ENCODE data around the gene TAX1BP3. TPM values are rescaled to one million over a fixed set of nuclear protein-coding genes. Genes with fewer than 3 reads are reported as not detected.

TAX1BP3 gene
- total RNA-seq, 1 experiment from 2014 or later = 147 TPM

- no peak for TF ChIP-seq CTCF (conservative IDR thresholded peaks at IDR 0.05)
- TF ChIP-seq EZH2 (IDR thresholded peaks at IDR 0.05; ENCODE audit: low read depth) = no peak
- Histone ChIP-seq H3K9me2 (ENCODE audit: insufficient read depth) (no peaks in the 10 kb centered on the region), H3F3A (ENCODE audit: insufficient read depth, low read depth) (peaks cover 22% of the 10 kb centered on the region), H4K20me1 (ENCODE audit: insufficient read depth) (peaks cover 3% of the 10 kb centered on the region; the same call in 1 of the 2 replicates), H3K79me2 (ENCODE audit: low read depth) (peaks cover 34% of the 10 kb centered on the region), H3K27me3 (ENCODE audit: insufficient read depth, low read depth) (no peaks in the 10 kb centered on the region), H3K9me3 (ENCODE audit: insufficient read depth, low read depth) (no peaks in the 10 kb centered on the region), H3K4me1 (replicated peaks; ENCODE audit: insufficient read depth) (peaks cover 15% of the 10 kb centered on the region; the same call in 1 of the 2 replicates), H3K36me3 (ENCODE audit: low read depth) (no peaks in the 10 kb centered on the region), H2AFZ (peak overlapping the region; percentile 82), H3K27ac (peak overlapping the region; percentile 38), H3K4me3 (peak overlapping the region; percentile 67), H3K4me2 (peak overlapping the region; percentile 76)
- no TSS peak for BruUV-seq (replicated peaks)
- intact Hi-C loops (cut with micrococcal nuclease; ENCODE audit: unreplicated experiment) = loop anchor here (1.0 to 5.0 kb wide), 3 partner anchors 33 to 923 kb away; partner anchors contain the start of genes CLUH, EMC6 and TAX1BP3
- POLR2A ChIA-PET (ENCODE audit: unreplicated experiment) = interaction anchor here (0.5 to 1.6 kb wide), 4 partner anchors 32 to 211 kb away, joined by 5 to 26 read pairs (median 6); partner anchors contain the start of genes EMC6, NCBP3 and TAX1BP3
- peak; percentile 64 to 87 for DNase-seq
- CTCF ChIA-PET = interaction anchor here (0.6 kb wide), 1 partner anchor 617 kb away, joined by 4 read pairs; no protein-coding TSS in a partner anchor
Observed at GRCh38 chr17:3635474-3636153, 32.8 kb downstream of the TAX1BP3 start.

DNA sequence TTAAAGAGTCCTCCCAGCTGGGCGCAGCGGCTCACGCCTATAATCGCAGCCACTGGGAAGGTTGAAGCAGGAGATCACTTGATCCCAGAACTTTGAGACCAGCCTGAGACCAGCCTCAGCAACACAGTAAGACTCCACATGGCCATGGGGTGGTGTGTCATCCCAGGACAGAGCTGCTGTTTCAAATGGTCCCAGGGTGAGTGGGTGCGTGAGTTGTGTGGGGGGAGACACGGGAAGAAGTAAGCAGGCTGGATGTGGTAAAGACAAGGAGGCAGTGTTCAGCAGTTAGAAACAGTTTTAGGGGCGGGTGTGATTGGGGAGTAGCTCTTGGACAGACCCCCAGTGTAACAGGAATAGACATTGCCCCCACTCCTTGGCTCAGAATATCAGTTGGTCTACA lies 36.1 kb downstream of the TAX1BP3 start:
- H4K20me1 ChIP-seq (ENCODE audit: insufficient read depth) = peaks cover 6% of the 10 kb centered on the region
- H3K27me3 ChIP-seq (ENCODE audit: insufficient read depth, low read depth) = no peaks in the 10 kb centered on the region
- no peak overlapping the region for H3K4me2 ChIP-seq
- H3K9me3 ChIP-seq (ENCODE audit: insufficient read depth, low read depth) = no peaks in the 10 kb centered on the region
- H3K36me3 ChIP-seq (ENCODE audit: low read depth) = peaks cover 6% of the 10 kb centered on the region; the same call in 1 of the 2 replicates
- intact Hi-C loops (cut with micrococcal nuclease; ENCODE audit: unreplicated experiment) = no loop called here
- no peak for DNase-seq
- BruUV-seq (replicated peaks) = no TSS peak
- no peak overlapping the region for H3K4me3 ChIP-seq
- TF ChIP-seq CTCF (conservative IDR thresholded peaks at IDR 0.05) (no peak), EZH2 (IDR thresholded peaks at IDR 0.05; ENCODE audit: low read depth) (no peak)
- H3K79me2 ChIP-seq (ENCODE audit: low read depth) = peaks cover 29% of the 10 kb centered on the region
- POLR2A ChIA-PET (ENCODE audit: unreplicated experiment) = interaction anchor here (0.5 kb wide), 1 partner anchor 35 kb away, joined by 3 read pairs; no protein-coding TSS in a partner anchor
- CTCF ChIA-PET = interaction anchor here (0.6 kb wide), 1 partner anchor 1376 kb away, joined by 5 read pairs; no protein-coding TSS in a partner anchor
- no peak overlapping the region for H3K27ac ChIP-seq
- peaks cover 15% of the 10 kb centered on the region for H3F3A ChIP-seq (ENCODE audit: insufficient read depth, low read depth)
- H2AFZ ChIP-seq = no peak overlapping the region
- H3K4me1 ChIP-seq (replicated peaks; ENCODE audit: insufficient read depth) = peaks cover 10% of the 10 kb centered on the region; the same call in 1 of the 2 replicates
- H3K9me2 ChIP-seq (ENCODE audit: insufficient read depth) = no peaks in the 10 kb centered on the region

DNA sequence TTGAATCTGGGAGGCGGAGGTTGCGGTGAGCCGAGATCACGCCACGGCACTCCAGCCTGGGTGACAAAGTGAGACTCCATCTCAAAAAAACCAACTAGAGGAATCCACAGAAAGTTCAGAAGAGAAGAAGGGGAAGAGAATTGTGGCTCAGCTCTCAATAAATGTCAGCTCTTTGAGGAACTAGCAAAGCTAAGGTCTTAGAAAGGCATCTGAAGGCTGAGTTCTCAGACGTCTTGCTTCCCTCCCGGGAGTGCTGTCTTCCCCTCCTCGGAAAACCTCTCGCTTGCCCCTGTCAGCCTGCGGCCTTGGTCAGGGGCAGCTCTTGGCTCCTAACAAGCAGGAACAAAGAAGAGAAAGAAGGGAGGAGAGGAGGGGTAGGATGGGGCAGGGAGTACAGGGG lies 37.6 kb downstream of the TAX1BP3 start:
- Histone ChIP-seq H3K9me3 (ENCODE audit: insufficient read depth, low read depth) (no peaks in the 10 kb centered on the region), H3K4me3 (no peak overlapping the region), H3K9me2 (ENCODE audit: insufficient read depth) (no peaks in the 10 kb centered on the region), H2AFZ (no peak overlapping the region), H3K79me2 (ENCODE audit: low read depth) (peaks cover 29% of the 10 kb centered on the region), H3K27ac (no peak overlapping the region), H3K27me3 (ENCODE audit: insufficient read depth, low read depth) (no peaks in the 10 kb centered on the region), H4K20me1 (ENCODE audit: insufficient read depth) (peaks cover 9% of the 10 kb centered on the region), H3K4me1 (replicated peaks; ENCODE audit: insufficient read depth) (peaks cover 9% of the 10 kb centered on the region; the same call in 1 of the 2 replicates), H3K4me2 (no peak overlapping the region), H3K36me3 (ENCODE audit: low read depth) (peaks cover 10% of the 10 kb centered on the region; the same call in 1 of the 2 replicates), H3F3A (ENCODE audit: insufficient read depth, low read depth) (peaks cover 13% of the 10 kb centered on the region)
- DNase-seq = no peak
- TF ChIP-seq EZH2 (IDR thresholded peaks at IDR 0.05; ENCODE audit: low read depth) (no peak), CTCF (conservative IDR thresholded peaks at IDR 0.05) (no peak)
- no TSS peak for BruUV-seq (replicated peaks)
- ChIA-PET CTCF (no interaction called here), POLR2A (ENCODE audit: unreplicated experiment) (no interaction called here)
- intact Hi-C loops (cut with micrococcal nuclease; ENCODE audit: unreplicated experiment) = no loop called here

Data from PC-9 (cell line).